Non-pigmented ciliary epithelial cell (primary cell): ENCODE measurements around the gene VPS45.
A peak's percentile ranks its signal among the peaks of the same experiment; 100 is the strongest.

ENCODE experiments used
- DNase-seq: peaks from one replicate; pipeline ENCODE4 v3.0.0-alpha.2; 2010; ENCODE audit warnings: low read depth

Gene VPS45

GRCh38 chr1:150073516-150073915 lies 5.9 kb downstream of the VPS45 start:
- no peak for DNase-seq

DNA sequence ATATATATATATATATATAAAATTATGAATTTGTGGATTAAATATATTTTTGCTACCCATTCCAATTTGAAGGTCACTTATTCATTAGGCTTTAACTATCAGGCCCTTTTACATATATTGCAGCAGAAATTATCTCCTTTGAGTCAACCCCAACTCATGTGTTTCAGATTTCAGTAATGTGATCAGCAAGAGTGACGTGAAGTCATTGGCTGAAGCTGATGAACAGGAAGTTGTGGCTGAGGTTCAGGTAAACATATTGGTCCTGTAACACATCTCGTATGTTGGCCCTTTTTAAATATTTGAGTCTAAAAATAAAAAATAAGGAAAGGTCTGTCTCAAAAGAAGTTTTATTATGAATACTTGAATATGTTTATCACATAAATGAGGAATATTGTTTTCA lies 8.5 kb downstream of the VPS45 start:
- no peak for DNase-seq

DNA sequence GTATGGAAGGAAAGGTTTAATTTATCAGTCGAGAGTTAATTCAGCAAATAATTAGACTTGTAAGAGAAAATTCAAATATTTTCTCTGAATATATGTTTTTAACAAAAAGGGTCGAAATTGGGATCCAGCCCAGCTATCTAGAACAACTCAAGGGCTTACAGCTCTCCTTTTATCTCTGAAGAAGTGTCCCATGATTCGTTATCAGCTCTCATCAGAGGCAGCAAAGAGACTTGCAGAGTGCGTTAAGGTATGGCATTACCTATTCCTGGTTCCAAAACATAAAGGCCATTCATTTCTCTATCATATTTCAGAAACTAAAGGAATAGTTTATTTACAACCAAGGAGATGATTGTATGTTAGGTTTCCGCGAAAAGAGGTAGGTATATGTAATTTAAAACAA lies 9.4 kb downstream of the VPS45 start:
- DNase-seq: no peak

DNA sequence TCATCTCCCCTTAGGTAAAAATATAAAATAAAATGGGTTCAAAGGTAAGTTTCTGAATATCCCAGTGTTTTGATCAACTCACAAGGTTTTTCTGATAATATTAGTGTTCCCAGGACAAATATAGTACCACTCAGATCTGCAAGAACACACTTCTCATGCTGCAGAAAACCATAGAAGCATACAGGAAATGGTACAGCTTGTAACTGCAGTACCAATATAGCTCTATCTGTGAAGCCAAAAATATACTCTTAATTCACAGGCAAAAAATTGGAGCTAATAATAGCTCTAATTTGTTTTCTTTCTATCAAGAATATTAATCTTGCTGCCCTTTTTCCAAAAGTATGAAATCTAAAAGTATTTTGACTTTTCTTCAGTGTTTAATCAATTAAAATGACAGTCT lies 13.2 kb downstream of the VPS45 start:
- no peak for DNase-seq

- no peak for DNase-seq
Observed at GRCh38 chr1:150082494-150082893, 14.9 kb downstream of the VPS45 start.

DNA sequence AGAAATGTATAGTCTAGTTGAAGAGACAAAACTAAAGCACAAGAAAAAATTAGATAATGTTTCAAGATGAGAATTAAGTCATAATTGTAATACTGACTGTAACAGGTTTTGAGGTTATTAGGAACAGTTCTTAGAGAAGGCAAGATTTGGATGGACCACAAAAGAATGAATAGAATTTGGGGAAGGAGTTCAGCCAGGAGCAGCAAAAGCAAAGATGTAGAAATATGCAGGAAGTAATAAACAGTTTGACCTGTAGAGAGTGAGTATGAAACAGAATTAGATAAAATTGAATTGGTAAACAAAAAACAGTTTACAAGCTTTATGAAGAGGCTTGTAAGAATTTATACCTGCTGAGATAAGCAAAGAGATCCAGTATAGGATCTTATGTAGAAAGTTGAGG lies 16.3 kb downstream of the VPS45 start:
- DNase-seq: no peak

- no peak for DNase-seq
Observed at GRCh38 chr1:150085406-150085805, 17.8 kb downstream of the VPS45 start.

GRCh38 chr1:150087415-150087814 lies 19.8 kb downstream of the VPS45 start:
- DNase-seq: no peak

GRCh38 chr1:150089846-150090520 lies 22.4 kb downstream of the VPS45 start:
- DNase-seq: no peak

DNA sequence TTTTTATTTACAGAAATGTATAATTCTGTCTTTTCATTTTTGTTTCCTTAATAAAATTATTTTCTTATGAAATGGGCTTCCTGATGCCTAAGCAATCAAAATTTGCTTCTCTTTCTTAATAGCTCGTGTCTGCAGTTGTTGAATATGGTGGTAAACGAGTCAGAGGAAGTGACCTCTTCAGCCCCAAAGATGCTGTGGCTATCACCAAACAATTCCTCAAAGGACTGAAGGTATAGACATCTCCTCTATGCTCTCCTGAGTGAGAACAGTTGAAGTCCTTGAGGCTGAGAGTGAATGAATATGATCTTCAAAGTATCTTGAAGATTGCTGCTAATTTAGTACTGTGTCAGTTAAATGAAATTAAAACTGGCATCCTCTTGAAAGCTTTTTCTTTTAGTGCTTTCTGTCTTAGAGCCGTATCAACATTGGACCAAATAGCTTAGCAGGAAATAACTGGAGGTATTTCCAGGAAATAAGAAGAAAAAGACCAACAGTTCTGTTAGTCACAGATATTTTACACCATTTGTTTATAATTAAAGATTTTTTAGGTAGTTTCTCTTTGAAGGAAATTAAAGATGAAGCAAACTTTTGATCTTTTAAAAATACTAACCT lies 24.7 kb downstream of the VPS45 start:
- no peak for DNase-seq

- DNase-seq: no peak
Observed at GRCh38 chr1:150093805-150094204, 26.2 kb downstream of the VPS45 start.

GRCh38 chr1:150094734-150095265 lies 27.2 kb downstream of the VPS45 start:
- no peak for DNase-seq

- DNase-seq: no peak
Observed at GRCh38 chr1:150102986-150103385, 35.4 kb downstream of the VPS45 start.

DNA sequence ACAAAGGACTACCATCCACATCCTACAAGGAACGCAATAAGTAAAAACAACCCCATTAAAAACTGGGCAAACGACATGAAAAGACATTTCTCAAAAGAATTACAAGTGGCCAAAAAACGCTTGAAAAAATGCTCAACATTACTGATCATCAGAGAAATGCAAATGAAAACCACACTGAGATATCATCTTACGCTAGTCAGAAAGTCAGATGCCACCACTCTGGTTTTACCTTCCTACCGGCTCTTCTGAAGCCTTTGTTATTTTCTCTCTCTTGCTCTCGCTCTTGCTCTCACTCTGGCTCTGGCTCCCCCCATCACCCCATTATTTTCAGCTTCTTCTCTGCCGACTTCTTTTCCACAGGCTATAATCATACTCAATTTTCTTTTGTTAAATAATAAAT lies 38.8 kb downstream of the VPS45 start:
- DNase-seq: peak; percentile 3

- no peak for DNase-seq
Observed at GRCh38 chr1:150109586-150109985, 42.0 kb downstream of the VPS45 start.

DNA sequence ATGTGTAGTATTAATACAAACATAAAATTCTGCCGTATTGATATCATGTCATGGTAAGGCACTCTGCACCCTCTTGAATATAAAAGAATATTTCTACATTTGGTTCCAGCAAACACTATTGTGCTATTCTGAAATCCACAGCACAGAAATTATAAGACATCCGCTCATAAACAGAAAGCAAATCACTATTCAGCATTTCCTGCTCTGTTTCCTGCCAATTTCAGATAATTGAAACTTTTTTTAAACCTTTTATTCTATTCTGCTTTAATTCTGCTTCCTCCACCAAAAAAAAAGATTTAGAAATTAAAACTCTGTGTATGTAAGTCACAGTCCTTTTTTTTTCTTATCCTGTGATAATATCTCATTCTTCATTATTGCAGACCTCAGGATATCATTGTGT lies 42.5 kb downstream of the VPS45 start:
- no peak for DNase-seq

- DNase-seq: no peak
Observed at GRCh38 chr1:150111670-150112069, 44.1 kb downstream of the VPS45 start.

- no peak for DNase-seq
Observed at GRCh38 chr1:150115121-150115520, 47.5 kb downstream of the VPS45 start.

- no peak for DNase-seq
Observed at GRCh38 chr1:150118716-150119115, 51.1 kb downstream of the VPS45 start.

GRCh38 chr1:150121236-150121862 lies 53.8 kb downstream of the VPS45 start:
- DNase-seq: no peak

DNA sequence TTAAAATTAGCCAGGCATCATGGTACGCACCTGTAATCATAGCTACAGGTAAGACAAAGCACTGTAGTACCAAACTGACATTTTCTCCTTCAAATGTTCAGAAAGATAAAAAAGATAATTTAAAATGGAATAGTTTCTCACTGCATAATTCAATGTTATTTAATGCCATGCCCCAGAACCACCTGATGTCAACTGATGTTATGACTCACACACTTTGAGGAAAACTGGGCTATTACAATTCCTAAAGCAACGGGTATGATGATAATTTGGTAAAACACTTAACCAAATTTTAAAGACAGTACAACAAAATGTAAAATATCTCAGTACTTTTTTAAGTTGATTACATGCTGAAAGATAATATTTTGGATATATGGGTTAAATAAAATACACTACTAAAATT lies 59.2 kb downstream of the VPS45 start:
- DNase-seq: no peak

- DNase-seq: no peak
Observed at GRCh38 chr1:150127464-150127863, 59.9 kb downstream of the VPS45 start.

DNA sequence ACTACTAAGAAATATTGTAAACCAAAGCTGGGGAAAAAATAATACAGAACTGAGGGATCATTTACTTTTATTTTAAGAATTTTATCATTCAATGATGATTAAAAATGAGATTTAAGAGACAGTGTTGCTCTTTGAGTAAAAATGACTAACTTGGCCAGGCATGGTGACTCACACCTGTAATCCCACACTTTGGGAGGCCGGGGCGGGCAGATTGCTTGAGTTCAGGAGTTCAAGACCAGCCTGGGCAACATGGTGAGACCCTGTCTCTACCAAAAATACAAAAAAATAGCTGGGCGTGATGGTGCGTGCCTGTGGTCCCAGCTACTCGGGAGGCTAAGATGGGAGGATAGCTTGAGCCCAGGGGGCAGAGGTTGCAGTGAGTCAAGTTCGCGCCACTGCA lies 60.3 kb downstream of the VPS45 start:
- DNase-seq: no peak
